ENCODE data around the gene LPXN. TPM values are rescaled to one million over a fixed set of nuclear protein-coding genes. Genes with fewer than 3 reads are reported as not detected.

LPXN gene
- total and polyA plus RNA-seq, 2 donors (not counting 3 experiments of a cell fraction or from before 2014, with no cell fraction given), result 6.2 TPM

DNA sequence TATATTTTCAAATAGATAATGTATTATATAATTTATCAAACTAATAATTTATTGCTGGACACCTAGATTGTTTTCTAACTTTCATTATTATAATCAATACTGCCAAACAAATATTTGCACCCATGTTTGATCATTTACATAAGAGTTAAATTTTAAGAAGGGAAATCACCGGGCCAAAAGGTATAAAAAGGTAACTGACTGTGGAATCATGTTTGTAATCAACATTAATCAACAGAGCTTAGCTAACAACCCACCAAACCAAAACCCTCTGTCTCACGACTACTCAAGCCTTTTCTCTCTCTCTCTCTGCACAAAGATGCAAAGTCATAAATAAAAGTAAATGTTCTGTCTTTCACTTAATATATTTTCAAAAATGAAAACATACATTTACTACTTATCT, 14.8 kb downstream of the LPXN start:
- TF ChIP-seq POLR2AphosphoS5 (IDR thresholded peaks at IDR 0.05; ENCODE audit: insufficient read depth, low read depth, low read length) (no peak), FOS (IDR thresholded peaks at IDR 0.05; ENCODE audit: borderline replicate concordance, insufficient read depth, low read length) (no peak), MYC (IDR thresholded peaks at IDR 0.05; ENCODE audit: low read depth, low read length) (no peak), JUN (IDR thresholded peaks at IDR 0.05; ENCODE audit: borderline replicate concordance, insufficient read depth, insufficient read length, low read depth) (no peak), POLR2A (IDR thresholded peaks at IDR 0.05; ENCODE audit: low read depth, low read length) (no peak), GATA2 (IDR thresholded peaks at IDR 0.05; ENCODE audit: insufficient read depth, insufficient read length, low read depth, low read length) (no peak)
- TF ChIP-seq, protein P1, sequence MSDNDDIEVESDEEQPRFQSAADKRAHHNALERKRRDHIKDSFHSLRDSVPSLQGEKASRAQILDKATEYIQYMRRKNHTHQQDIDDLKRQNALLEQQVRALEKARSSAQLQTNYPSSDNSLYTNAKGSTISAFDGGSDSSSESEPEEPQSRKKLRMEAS (IDR thresholded peaks at IDR 0.05; ENCODE audit: insufficient read depth, insufficient read length), result no peak
- Histone ChIP-seq H3K4me2 (ENCODE audit: insufficient read depth, low read length) (no peak overlapping the region), H2AFZ (ENCODE audit: low read depth, low read length) (no peak overlapping the region), H3K27me3 (ENCODE audit: control insufficient read depth in 2 of 2, insufficient read depth in 2 of 2, low read length in 2 of 2) (no peaks in the 10 kb centered on the region), H3K9me3 (replicated peaks; ENCODE audit: control insufficient read depth, insufficient read depth, low read length) (no peaks in the 10 kb centered on the region), H4K20me1 (replicated peaks; ENCODE audit: control insufficient read depth, extremely low read depth, insufficient read depth, low read length) (no peaks in the 10 kb centered on the region), H3K9me1 (replicated peaks; ENCODE audit: control insufficient read depth, extremely low read depth, insufficient read depth, low read length) (no peaks in the 10 kb centered on the region), H3K27ac (ENCODE audit: insufficient read depth, low read depth, low read length) (no peak overlapping the region), H3K36me3 (ENCODE audit: control insufficient read depth in 2 of 2, extremely low read depth in 1 of 2, insufficient read depth in 2 of 2, low read length in 2 of 2) (no peaks in the 10 kb centered on the region), H3K4me1 (ENCODE audit: control insufficient read depth, extremely low read depth, insufficient read depth, low read length) (no peaks in the 10 kb centered on the region), H3K4me3 (replicated peaks in 1 of 3; ENCODE audit: insufficient read depth in 1 of 3, low read depth in 1 of 3, low read length in 3 of 3) (no peak overlapping the region), H3K79me2 (ENCODE audit: control insufficient read depth, insufficient read depth, low read length) (no peaks in the 10 kb centered on the region), H3K9ac (replicated peaks; ENCODE audit: extremely low read depth, insufficient read depth, low read length) (no peak overlapping the region)
- intact Hi-C loops (cut with micrococcal nuclease), result no loop called here
- ChIA-PET POLR2A (no interaction called here), CTCF (interaction anchor here (1.0 to 1.6 kb wide), 3 partner anchors 36 to 597 kb away, joined by 3 read pairs; no protein-coding TSS in a partner anchor)
- dilution Hi-C loops (cut with MboI; ENCODE audit: extremely low pct_ligation_motif_present, low sequenced_read_pairs), result no loop called here
- BruUV-seq (replicated peaks), result no TSS peak
- DNase-seq (ENCODE audit: low read depth, low spot score), result no peak
- FAIRE-seq, result no peak

DNA sequence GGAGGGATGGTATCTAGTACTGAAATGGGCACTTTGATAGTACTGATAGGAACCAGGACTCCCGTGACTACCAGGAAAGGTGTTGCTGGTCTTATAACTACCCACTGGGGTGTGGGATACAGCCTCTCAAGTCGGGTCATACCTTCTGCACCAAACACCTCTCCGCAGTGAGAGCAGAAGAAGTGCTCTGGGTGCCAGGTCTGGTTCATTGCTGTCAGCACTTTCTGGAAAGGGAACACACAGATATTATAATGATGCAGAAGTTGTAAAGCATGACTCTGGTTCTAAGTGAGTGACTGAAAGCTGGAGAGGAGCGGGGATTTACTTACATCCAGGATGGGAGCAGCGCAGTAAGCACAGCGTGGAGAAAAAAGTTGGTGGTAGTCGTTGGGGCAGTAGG, 26.0 kb downstream of the LPXN start:
- dilution Hi-C loops (cut with MboI; ENCODE audit: extremely low pct_ligation_motif_present, low sequenced_read_pairs), result no loop called here

More for the DNA sequence above, 26.0 kb downstream of the LPXN start:
- FAIRE-seq, result no peak
- no peaks in the 10 kb centered on the region for H3K27me3 ChIP-seq (ENCODE audit: control insufficient read depth in 2 of 2, insufficient read depth in 2 of 2, low read length in 2 of 2)
- H3K9ac ChIP-seq (replicated peaks; ENCODE audit: extremely low read depth, insufficient read depth, low read length), result no peak overlapping the region
- H3K79me2 ChIP-seq (ENCODE audit: control insufficient read depth, insufficient read depth, low read length), result no peaks in the 10 kb centered on the region
- TF ChIP-seq JUN (IDR thresholded peaks at IDR 0.05; ENCODE audit: borderline replicate concordance, insufficient read depth, insufficient read length, low read depth) (no peak), POLR2AphosphoS5 (IDR thresholded peaks at IDR 0.05; ENCODE audit: insufficient read depth, low read depth, low read length) (no peak), FOS (IDR thresholded peaks at IDR 0.05; ENCODE audit: borderline replicate concordance, insufficient read depth, low read length) (no peak), EZH2 (IDR thresholded peaks at IDR 0.05; ENCODE audit: borderline replicate concordance, low read depth, low read length, severe bottlenecking) (no peak), MYC (IDR thresholded peaks at IDR 0.05; ENCODE audit: low read depth, low read length) (no peak)
- TF ChIP-seq, protein P1 (IDR thresholded peaks at IDR 0.05; ENCODE audit: insufficient read depth, insufficient read length), result no peak
- BruUV-seq (replicated peaks), result no TSS peak
- no peaks in the 10 kb centered on the region for H3K4me1 ChIP-seq (ENCODE audit: control insufficient read depth, extremely low read depth, insufficient read depth, low read length)
- H3K36me3 ChIP-seq (ENCODE audit: control insufficient read depth in 2 of 2, extremely low read depth in 1 of 2, insufficient read depth in 2 of 2, low read length in 2 of 2), result peaks cover 0 to 4% of the 10 kb centered on the region in 2 experiments
- POLR2A ChIA-PET, result no interaction called here
- H3K4me2 ChIP-seq (ENCODE audit: insufficient read depth, low read length), result no peak overlapping the region
- CTCF ChIA-PET, result no interaction called here
- no peak overlapping the region for H3K4me3 ChIP-seq (replicated peaks in 1 of 3; ENCODE audit: insufficient read depth in 1 of 3, low read depth in 1 of 3, low read length in 3 of 3)
- no peaks in the 10 kb centered on the region for H3K9me1 ChIP-seq (replicated peaks; ENCODE audit: control insufficient read depth, extremely low read depth, insufficient read depth, low read length)
- intact Hi-C loops (cut with micrococcal nuclease), result no loop called here
- no peak overlapping the region for H3K27ac ChIP-seq (ENCODE audit: insufficient read depth, low read depth, low read length)
- H2AFZ ChIP-seq (ENCODE audit: low read depth, low read length), result no peak overlapping the region
- no peaks in the 10 kb centered on the region for H4K20me1 ChIP-seq (replicated peaks; ENCODE audit: control insufficient read depth, extremely low read depth, insufficient read depth, low read length)
- no peak for DNase-seq (ENCODE audit: low read depth, low spot score)
- H3K9me3 ChIP-seq (replicated peaks; ENCODE audit: control insufficient read depth, insufficient read depth, low read length), result no peaks in the 10 kb centered on the region

All from endothelial cell of umbilical vein (primary cell).